ENCODE measurements around the gene AMMECR1L. TPM values are rescaled to one million over a fixed set of nuclear protein-coding genes. Genes with fewer than 3 reads are reported as not detected.

AMMECR1L gene
- total RNA-seq, 1 donor from 2014 or later: 25.2 TPM

- DNase-seq: no peak
- Mint-ChIP-seq H3K4me3 (ENCODE audit: unreplicated experiment) (no peak overlapping the region), H3K27me3 (ENCODE audit: unreplicated experiment) (peaks cover 3% of the 10 kb centered on the region), H3K4me1 (ENCODE audit: low read depth, unreplicated experiment) (no peaks in the 10 kb centered on the region), H3K9me3 (ENCODE audit: unreplicated experiment) (no peaks in the 10 kb centered on the region), H3K27ac (ENCODE audit: unreplicated experiment) (no peak overlapping the region), H3K36me3 (ENCODE audit: unreplicated experiment) (no peaks in the 10 kb centered on the region)
- TF ChIP-seq CTCF (IDR thresholded peaks at IDR 0.05; ENCODE audit: partially characterized antibody, unreplicated experiment): no peak
These were observed 20.6 kb upstream of the AMMECR1L start for GRCh38 chr2:127906206-127906926.

GRCh38 chr2:127901339-127902056, 15.7 kb upstream of the AMMECR1L start:
- Mint-ChIP-seq H3K4me3 (ENCODE audit: unreplicated experiment) (no peak overlapping the region), H3K4me1 (ENCODE audit: low read depth, unreplicated experiment) (no peaks in the 10 kb centered on the region), H3K36me3 (ENCODE audit: unreplicated experiment) (no peaks in the 10 kb centered on the region), H3K27me3 (ENCODE audit: unreplicated experiment) (no peaks in the 10 kb centered on the region), H3K27ac (ENCODE audit: unreplicated experiment) (no peak overlapping the region), H3K9me3 (ENCODE audit: unreplicated experiment) (no peaks in the 10 kb centered on the region)
- DNase-seq: no peak
- no peak for TF ChIP-seq CTCF (IDR thresholded peaks at IDR 0.05; ENCODE audit: partially characterized antibody, unreplicated experiment)

- H3K27me3 Mint-ChIP-seq (ENCODE audit: unreplicated experiment): no peaks in the 10 kb centered on the region
- no peaks in the 10 kb centered on the region for H3K9me3 Mint-ChIP-seq (ENCODE audit: unreplicated experiment)
- H3K36me3 Mint-ChIP-seq (ENCODE audit: unreplicated experiment): no peaks in the 10 kb centered on the region
- H3K4me1 Mint-ChIP-seq (ENCODE audit: low read depth, unreplicated experiment): no peaks in the 10 kb centered on the region
- no peak overlapping the region for H3K27ac Mint-ChIP-seq (ENCODE audit: unreplicated experiment)
- no peak for DNase-seq
- TF ChIP-seq CTCF (IDR thresholded peaks at IDR 0.05; ENCODE audit: partially characterized antibody, unreplicated experiment): no peak
- no peak overlapping the region for H3K4me3 Mint-ChIP-seq (ENCODE audit: unreplicated experiment)
These were observed 11.9 kb upstream of the AMMECR1L start for GRCh38 chr2:127897531-127898211.

- TF ChIP-seq CTCF (IDR thresholded peaks at IDR 0.05; ENCODE audit: partially characterized antibody, unreplicated experiment): no peak
- H3K27ac Mint-ChIP-seq (ENCODE audit: unreplicated experiment): no peak overlapping the region
These were observed 7.7 kb upstream of the AMMECR1L start for GRCh38 chr2:127893494-127893893.

More at GRCh38 chr2:127893494-127893893, 7.7 kb upstream of the AMMECR1L start:
- no peaks in the 10 kb centered on the region for H3K4me1 Mint-ChIP-seq (ENCODE audit: low read depth, unreplicated experiment)
- H3K27me3 Mint-ChIP-seq (ENCODE audit: unreplicated experiment): no peaks in the 10 kb centered on the region
- peaks cover 2% of the 10 kb centered on the region for H3K9me3 Mint-ChIP-seq (ENCODE audit: unreplicated experiment)
- no peaks in the 10 kb centered on the region for H3K36me3 Mint-ChIP-seq (ENCODE audit: unreplicated experiment)
- H3K4me3 Mint-ChIP-seq (ENCODE audit: unreplicated experiment): no peak overlapping the region
- no peak for DNase-seq
